Measurements from ENCODE around the gene CUL4A.

- TF ChIP-seq EP300 (IDR thresholded peaks at IDR 0.05; ENCODE audit: borderline replicate concordance in 1 of 2, low read depth in 1 of 2, low read length in 1 of 2): peak in 1 of 2 experiments; percentile 62; a peak in 1 of 4 replicates
- TF ChIP-seq, protein P1, sequence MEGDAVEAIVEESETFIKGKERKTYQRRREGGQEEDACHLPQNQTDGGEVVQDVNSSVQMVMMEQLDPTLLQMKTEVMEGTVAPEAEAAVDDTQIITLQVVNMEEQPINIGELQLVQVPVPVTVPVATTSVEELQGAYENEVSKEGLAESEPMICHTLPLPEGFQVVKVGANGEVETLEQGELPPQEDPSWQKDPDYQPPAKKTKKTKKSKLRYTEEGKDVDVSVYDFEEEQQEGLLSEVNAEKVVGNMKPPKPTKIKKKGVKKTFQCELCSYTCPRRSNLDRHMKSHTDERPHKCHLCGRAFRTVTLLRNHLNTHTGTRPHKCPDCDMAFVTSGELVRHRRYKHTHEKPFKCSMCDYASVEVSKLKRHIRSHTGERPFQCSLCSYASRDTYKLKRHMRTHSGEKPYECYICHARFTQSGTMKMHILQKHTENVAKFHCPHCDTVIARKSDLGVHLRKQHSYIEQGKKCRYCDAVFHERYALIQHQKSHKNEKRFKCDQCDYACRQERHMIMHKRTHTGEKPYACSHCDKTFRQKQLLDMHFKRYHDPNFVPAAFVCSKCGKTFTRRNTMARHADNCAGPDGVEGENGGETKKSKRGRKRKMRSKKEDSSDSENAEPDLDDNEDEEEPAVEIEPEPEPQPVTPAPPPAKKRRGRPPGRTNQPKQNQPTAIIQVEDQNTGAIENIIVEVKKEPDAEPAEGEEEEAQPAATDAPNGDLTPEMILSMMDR (IDR thresholded peaks at IDR 0.05): no peak
- no peak for TF ChIP-seq IRF3 (IDR thresholded peaks at IDR 0.05; ENCODE audit: low read depth, low read length)
- TF ChIP-seq, protein P2, sequence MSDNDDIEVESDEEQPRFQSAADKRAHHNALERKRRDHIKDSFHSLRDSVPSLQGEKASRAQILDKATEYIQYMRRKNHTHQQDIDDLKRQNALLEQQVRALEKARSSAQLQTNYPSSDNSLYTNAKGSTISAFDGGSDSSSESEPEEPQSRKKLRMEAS (IDR thresholded peaks at IDR 0.05; ENCODE audit: low read depth): no peak; the same call in none of the 2 replicates
- TF ChIP-seq TAF1 (IDR thresholded peaks at IDR 0.05; ENCODE audit: borderline replicate concordance, low read depth, low read length): peak; percentile 90
- TF ChIP-seq RAD21 (IDR thresholded peaks at IDR 0.05; ENCODE audit: low read length): no peak
- peak; percentile 73; the same call in 1 of the 2 replicates for TF ChIP-seq YY1 (IDR thresholded peaks at IDR 0.05; ENCODE audit: low read depth)
- TF ChIP-seq EZH2phosphoT487 (IDR thresholded peaks at IDR 0.05; ENCODE audit: borderline replicate concordance, low read depth): no peak
Measured at GRCh38 chr13:113208421-113209335, 735 bp upstream of the CUL4A start, which contains the start of gene PCID2.
